Measurements from ENCODE around the gene TAF10.

DNA sequence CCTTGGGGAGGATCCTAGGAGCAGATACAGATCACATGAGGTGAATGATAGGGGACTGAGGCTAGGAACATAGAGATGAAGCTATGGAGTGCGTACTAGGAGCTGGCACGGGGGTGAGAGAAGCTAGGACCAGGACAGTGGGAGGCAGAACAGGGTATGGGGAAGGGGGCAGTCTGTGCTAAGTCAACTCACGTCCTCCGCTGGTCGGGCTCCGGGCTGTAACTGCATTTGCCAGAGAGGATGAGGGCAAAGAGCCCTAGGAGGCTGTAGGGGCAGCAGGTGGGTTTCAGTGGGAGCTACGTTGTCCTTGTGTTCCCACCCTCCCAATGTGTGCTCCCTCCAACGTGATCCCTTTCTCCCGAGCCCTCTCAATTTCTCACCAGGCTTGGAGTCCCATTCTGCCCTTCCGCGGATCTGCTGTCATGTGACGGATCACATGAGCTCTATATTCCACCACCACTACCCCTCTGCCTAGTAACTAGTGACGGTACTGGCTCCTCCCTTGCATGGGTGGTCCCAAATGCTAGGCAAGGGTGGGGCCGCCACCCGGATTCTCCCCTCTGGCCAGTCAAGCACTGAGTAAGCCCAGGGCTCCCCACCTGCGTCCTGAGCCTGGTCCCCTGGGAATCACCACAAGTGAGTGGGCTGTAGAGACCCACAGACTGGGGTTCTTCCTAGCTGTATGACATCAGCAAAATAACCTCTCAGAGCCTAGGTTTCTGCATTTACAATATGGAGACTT is 7.2 kb upstream of the TAF10 start, which contains the start of gene TPP1:
- TF ChIP-seq, protein P1, sequence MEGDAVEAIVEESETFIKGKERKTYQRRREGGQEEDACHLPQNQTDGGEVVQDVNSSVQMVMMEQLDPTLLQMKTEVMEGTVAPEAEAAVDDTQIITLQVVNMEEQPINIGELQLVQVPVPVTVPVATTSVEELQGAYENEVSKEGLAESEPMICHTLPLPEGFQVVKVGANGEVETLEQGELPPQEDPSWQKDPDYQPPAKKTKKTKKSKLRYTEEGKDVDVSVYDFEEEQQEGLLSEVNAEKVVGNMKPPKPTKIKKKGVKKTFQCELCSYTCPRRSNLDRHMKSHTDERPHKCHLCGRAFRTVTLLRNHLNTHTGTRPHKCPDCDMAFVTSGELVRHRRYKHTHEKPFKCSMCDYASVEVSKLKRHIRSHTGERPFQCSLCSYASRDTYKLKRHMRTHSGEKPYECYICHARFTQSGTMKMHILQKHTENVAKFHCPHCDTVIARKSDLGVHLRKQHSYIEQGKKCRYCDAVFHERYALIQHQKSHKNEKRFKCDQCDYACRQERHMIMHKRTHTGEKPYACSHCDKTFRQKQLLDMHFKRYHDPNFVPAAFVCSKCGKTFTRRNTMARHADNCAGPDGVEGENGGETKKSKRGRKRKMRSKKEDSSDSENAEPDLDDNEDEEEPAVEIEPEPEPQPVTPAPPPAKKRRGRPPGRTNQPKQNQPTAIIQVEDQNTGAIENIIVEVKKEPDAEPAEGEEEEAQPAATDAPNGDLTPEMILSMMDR (IDR thresholded peaks at IDR 0.05), result no peak
- peak; percentile 73 for TF ChIP-seq POLR2A (IDR thresholded peaks at IDR 0.05)

All from testis (tissue), 2 donors.